GM12892 (cell line): ENCODE results near the gene DNAJC18.

Experiments used
- POLR2A ChIP-seq: IDR thresholded peaks from 2 replicates; pipeline ENCODE4 v1.6.1; 2011; ENCODE audit warnings: low read depth, low read length, control low read depth
- POLR2AphosphoS5 ChIP-seq: IDR thresholded peaks from 2 replicates; pipeline ENCODE4 v1.6.1; 2011; ENCODE audit warnings: low read depth, low read length, control low read depth
- TAF1 ChIP-seq: IDR thresholded peaks from 2 replicates; pipeline ENCODE4 v1.6.1; 2011; ENCODE audit warnings: low read depth, mild to moderate bottlenecking, control low read depth, low read length, borderline replicate concordance

DNA sequence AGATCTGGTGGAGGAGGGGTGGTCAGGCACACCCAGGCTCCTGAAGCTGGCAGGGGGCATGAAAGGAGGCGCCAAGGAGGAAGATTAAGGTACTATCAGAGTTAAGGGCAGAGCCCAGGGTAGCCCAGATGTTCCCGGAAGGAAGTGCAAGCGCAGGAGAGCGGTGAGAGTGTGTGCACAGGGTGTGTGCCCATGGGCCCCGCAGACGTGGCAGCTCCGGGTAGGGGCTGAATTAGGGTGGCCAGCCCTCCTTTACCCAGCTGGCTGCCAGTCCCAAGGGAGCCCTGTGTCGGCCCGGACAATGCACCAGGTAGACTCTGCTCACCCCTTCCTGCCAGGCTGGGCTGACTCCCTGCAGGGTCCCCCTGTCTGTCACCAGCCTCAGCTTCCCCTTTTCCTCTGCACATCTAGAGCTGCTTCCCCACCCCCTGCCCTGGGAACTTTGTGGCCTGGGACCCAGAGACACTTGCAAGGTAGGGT lies 31.5 kb upstream of the DNAJC18 start, which contains the start of gene SMIM33:
- TF ChIP-seq POLR2A (no peak), TAF1 (no peak), POLR2AphosphoS5 (no peak)
